ENCODE data around the gene RASAL2.

GRCh38 chr1:178127482-178128191, 33.7 kb downstream of the RASAL2 start:
- no peak for TF ChIP-seq ELK1 (IDR thresholded peaks at IDR 0.05; ENCODE audit: borderline replicate concordance, low read depth, low read length)
- no peak for TF ChIP-seq CEBPB (IDR thresholded peaks at IDR 0.05; ENCODE audit: low read depth, low read length)
